22Rv1 (cell line): Measurements from ENCODE around the gene TESMIN.
A peak's percentile ranks its signal among the peaks of the same experiment; 100 is the strongest.

Experiments used
- H3K27ac ChIP-seq: fragments of 450-650 bp; 2 replicates; pipeline ENCODE4 v1.5.1; 2017
- CTCF ChIP-seq: fragments of 450-650 bp; IDR thresholded peaks from 2 replicates; pipeline ENCODE4 v1.5.1; 2017; ENCODE audit warnings: mild to moderate bottlenecking
- ZFX ChIP-seq: fragments of 450-650 bp; IDR thresholded peaks from 2 replicates; pipeline ENCODE4 v1.6.1; 2017; ENCODE audit warnings: antibody characterized with exemption, borderline replicate concordance

Gene TESMIN

DNA sequence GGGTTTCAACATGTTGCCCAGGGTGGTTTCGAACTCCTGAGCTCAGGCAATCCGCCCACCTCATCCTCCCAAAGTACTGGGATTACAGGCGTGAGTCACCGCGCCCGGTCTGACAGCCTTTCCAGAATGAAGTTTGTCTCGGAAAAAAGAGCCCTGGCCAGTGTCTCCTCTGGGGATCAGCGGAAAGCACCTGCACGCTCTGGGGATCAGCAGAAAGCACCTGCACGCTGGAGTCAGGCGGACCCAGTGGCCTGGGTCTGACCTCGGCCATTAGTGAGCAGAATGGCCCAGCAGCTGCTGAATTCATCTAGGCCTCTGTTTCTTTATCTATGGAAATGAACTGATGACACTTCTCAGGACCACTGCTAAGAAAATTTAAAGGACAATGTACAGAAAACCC, 10.5 kb upstream of the TESMIN start:
- TF ChIP-seq CTCF, result no peak
- TF ChIP-seq ZFX, result no peak
- H3K27ac ChIP-seq, result no peak overlapping the region

- no peak overlapping the region for H3K27ac ChIP-seq
- no peak for TF ChIP-seq CTCF
- TF ChIP-seq ZFX, result no peak
Observed at GRCh38 chr11:68759991-68760390, 8.7 kb upstream of the TESMIN start.

DNA sequence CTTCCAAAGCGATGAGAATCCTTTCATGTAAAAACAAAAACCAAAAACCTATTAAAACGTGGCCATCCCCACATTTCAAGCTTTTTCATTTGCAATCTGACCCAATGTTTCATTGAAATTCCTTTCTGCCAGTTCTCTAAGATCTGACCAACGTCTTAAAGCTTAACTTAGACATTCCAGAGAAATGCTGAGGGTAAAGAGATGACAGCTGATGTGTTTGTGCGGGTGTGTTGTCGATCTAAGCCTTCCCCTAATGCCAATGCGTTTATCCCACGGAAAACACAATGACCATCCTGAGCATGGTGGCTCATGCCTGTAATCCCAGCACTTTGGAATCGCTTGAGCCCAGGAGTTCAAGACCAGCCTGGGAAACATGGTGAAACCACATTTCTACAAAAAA, 6.4 kb upstream of the TESMIN start:
- no peak overlapping the region for H3K27ac ChIP-seq
- TF ChIP-seq CTCF, result no peak
- no peak for TF ChIP-seq ZFX

- H3K27ac ChIP-seq, result no peak overlapping the region
- TF ChIP-seq CTCF, result no peak
- TF ChIP-seq ZFX, result no peak
Observed at GRCh38 chr11:68756171-68756766, 4.9 kb upstream of the TESMIN start.

- TF ChIP-seq ZFX (no peak), CTCF (no peak)
- H3K27ac ChIP-seq, result no peak overlapping the region
Observed at GRCh38 chr11:68753300-68753699, 2.0 kb upstream of the TESMIN start.

- peak overlapping the region; percentile 70 for H3K27ac ChIP-seq
- no peak for TF ChIP-seq CTCF
Observed at GRCh38 chr11:68751004-68751325, 355 bp downstream of the TESMIN start.

DNA sequence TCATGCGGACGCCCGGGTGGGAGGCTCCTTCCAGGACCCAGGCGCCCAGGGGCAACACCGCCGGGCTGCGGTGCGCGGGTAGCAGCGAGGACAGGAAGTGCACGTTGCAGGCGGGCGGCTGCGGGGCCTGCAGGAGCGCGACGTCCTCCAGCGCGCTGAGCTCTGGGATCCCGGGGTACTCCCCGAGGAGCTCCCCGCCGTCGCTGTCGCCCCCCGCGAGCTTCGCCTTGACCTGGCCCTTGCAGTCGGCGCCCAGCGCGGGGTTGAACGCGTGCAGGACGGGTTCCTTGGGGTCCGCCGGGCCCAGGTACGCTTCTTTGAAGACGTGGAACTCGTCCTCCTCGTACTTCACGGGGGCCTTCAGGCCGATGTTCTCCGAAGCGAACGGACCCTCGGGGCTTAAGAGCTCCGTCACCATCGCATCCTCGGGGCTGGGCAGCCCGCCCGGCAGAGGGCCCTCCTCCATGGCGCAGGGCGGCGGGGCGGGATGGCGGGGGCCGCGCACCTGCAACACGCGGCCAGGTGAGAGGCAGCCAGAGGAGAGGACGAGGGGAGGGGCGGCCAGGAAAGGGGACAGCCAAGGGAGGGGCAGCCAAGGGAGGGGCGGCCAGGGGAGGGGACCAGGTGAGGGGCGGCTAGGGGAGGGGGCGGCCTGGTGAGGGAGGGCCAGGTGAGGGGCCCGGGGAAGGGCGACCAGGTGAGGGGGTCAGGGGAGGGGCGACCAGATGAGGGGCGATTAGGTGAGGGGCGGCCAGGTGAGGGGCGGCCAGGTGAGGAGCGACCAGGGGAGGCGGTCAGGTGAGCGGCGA, 921 bp downstream of the TESMIN start:
- peak overlapping the region; percentile 70; the same call in 1 of the 2 replicates for H3K27ac ChIP-seq
- no peak for TF ChIP-seq ZFX
- TF ChIP-seq CTCF, result no peak
